Activated CD4-positive, alpha-beta T cell treated with anti-CD3 and anti-CD28 coated beads, Interleukin-2, Interleukin-4, amounts not matched to agents 100 ng/mL and 50 ng/mL, durations not matched to agents 16 hours and 8 hours (primary cell): ENCODE results near the gene HOXA7.

ENCODE experiments used
- DNase-seq: peaks from one replicate; pipeline ENCODE4 v3.0.0-alpha.2; 2020; ENCODE audit warnings: low spot score

Gene HOXA7

DNA sequence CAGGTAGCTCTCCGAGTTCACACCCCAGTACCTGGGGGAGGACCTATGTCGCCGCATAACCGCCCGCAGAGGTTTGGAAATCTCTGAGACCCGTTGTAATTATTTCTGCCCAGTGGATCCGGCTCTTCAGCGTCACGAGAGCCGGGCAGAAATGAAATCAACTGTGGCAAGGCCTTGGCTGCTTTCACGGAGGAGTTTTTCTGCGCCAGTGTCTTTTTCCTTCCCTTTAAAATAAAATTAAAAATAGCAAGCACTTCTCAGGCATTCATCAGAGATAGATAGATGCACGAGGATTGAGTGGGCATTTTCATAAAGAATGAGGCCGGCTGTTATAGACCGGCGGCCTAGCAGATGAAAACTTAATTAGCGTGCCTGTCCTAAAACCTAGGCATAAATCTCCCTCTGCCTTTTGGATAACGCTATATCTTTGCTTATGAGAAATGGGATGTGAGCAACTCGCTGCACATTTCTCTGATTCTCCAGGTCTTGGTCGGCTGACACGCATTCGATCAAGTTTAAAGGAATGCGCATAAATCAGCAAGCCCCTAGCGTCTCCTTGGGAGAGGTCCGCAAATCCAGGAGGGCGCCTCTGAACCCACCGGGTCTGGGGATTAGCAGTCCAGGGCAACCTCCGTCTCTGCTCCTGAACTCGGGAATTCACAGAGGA, 37.0 kb upstream of the HOXA7 start:
- DNase-seq: no peak

DNA sequence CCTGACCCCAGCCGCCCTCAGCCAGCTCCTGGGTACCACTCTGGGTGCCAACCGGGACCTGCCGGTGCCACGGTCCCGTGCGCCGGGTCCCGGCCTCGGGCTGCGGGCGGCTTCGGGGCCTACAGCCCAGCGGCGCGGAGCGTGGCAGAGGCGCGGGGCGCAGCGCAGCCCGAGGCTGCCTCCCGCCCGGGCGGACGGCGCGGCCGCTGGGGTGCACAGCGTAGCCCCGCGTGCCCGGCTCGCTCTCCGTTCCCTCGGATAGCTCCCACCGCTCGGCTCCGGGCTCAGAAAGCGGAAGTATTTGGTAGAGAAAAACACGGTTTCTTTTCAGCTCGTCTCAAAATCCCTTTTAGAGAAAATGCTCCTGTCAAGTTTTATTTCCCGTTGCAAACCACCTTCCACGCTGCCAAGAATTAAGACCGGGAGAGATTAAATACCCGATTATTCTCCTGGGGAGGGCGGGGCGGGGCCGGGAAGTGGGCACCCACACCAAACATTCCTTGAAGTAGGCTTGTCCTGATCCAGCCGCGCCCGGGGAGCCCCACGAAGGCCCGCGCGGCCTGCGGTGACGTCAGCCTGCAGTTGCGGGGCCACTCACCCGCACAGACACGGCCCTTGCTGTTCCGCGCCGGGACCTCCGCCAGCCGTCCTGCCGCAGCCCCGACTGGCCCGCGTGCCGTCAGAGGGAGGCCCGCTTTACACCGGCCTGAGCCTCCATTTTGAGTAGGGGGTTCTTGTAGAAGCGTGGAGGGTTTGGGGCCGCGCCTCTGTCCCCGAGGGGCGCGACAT, 36.3 kb upstream of the HOXA7 start:
- no peak for DNase-seq

DNA sequence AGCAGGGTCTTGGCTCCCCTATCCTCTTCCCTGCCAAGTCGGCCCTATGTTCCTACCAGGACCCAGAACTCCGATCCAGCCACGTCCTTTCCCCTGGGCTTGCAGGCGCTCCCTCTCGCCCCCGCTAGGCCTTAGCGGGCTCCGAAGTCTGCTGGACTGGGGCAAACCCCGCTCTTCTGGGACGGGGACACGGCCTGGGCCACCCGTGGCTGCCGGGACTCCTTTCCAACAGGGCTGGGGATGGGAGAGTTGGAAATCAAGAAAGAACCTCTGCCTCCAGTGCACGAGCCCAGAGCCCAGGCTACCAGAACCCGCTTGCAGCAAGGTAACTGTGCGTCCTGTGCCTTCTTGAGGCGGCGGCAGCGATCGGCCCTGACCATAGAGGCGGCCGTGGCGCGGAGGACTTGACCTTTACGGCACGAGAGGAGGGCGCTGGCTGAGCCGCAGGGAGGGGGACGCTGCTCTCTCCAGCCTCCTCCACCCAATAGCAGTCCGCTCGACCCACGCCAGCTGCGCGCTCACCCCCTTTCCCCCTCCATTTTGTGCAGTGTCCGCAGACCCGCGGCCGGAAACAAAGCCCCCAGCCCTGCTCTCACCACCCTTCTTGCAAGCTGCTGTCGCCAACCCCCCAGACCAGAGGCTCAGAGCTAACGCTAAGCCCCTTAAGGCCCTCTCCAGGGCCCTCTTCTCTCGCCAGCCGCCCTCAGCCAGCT, 35.5 kb upstream of the HOXA7 start:
- no peak for DNase-seq

DNA sequence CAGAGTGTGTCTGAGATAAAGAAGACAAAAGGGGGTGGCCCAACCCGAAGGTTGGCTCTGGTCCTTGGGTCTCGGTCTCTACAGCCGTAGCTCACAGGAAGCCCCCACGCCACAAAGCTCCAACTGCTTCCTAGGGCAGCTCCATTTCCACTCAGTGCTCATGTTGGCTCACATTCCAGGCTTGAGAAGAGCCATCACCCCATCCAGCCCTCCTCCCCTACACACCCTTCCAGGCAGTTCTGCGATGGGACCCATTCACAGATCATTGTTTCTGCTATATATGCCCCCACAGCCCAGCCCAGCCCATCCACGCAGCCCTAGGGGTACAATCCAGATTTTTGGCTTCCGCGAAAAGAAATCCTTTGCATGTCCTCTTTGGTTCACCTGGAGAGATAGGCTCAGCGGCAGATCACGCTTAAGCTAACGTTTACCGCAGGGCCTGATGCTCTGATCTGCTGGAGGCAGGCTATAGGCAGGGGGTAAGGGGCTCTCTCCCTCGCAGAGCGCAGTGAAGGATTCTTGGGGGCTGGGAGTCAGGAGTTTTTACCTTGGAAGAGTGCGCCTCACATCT, 34.8 kb upstream of the HOXA7 start:
- no peak for DNase-seq

DNA sequence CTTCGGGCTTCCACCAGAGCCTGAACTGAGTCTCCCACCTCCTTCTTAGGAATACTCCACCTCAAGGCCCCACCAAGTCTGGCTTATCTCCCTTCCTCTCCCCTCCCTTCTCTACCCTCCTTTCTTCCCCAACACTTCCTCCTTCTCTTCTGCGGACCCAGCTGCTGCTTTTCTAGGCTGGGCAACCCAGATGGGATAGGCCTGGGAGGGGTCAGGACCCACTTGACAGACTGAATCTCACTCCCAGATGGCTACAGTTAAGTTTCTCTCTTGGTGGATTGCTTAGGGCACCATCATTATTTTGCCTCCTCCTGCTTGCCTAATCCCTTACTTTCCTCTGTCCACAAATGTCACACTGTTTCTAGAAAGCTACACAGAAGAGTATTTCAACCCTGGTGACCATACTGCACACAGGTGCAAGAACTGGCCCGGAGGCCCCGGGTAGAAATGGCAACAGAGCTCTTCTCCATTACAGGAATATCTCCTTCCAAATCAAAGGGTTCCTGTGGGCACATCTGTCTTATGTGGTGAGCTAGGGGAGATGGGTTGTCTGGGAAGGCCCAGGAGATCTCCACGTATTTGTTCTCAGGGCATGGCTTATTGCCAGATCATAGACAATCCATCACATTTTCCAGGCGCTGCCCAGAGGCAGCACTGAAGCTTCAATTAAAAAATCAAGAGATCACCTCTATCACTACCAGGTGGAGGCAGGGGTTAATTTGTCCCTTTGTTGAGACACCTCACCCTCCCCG, 33.7 kb upstream of the HOXA7 start:
- no peak for DNase-seq

DNA sequence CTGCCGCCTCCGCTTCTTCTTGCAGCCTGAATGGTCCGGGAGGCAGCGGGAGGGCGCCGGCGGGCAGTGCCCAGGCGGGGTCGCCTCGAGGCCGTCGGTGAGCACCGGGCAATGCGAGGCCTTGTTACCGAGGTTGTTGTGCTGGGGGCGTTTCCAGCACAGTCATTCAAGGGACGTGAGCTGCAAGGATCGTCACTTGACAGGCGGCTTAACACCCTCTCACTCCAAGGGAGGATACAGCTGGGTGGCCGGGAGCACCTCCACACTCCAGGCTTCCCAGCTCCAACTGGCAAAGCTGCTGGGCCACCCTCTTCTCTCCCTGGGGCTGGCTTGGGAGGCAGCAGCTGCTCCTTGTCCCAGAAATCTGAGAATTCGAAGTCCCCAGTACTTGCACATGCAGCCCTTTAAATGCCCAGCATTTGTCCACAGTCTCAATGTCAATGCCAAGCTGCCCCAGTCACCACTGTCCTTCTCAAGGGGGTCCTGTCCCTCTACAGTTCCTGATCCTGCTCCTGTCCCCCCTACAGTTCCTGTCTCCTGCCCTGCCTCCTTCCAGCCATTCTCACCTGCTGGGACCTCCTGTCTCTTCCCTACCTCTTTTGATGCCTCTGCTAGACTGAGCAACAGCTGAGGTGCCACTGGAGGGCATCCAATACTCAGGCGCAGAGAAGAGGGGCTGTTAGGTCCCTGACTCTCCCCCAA, 33.0 kb upstream of the HOXA7 start:
- no peak for DNase-seq

DNA sequence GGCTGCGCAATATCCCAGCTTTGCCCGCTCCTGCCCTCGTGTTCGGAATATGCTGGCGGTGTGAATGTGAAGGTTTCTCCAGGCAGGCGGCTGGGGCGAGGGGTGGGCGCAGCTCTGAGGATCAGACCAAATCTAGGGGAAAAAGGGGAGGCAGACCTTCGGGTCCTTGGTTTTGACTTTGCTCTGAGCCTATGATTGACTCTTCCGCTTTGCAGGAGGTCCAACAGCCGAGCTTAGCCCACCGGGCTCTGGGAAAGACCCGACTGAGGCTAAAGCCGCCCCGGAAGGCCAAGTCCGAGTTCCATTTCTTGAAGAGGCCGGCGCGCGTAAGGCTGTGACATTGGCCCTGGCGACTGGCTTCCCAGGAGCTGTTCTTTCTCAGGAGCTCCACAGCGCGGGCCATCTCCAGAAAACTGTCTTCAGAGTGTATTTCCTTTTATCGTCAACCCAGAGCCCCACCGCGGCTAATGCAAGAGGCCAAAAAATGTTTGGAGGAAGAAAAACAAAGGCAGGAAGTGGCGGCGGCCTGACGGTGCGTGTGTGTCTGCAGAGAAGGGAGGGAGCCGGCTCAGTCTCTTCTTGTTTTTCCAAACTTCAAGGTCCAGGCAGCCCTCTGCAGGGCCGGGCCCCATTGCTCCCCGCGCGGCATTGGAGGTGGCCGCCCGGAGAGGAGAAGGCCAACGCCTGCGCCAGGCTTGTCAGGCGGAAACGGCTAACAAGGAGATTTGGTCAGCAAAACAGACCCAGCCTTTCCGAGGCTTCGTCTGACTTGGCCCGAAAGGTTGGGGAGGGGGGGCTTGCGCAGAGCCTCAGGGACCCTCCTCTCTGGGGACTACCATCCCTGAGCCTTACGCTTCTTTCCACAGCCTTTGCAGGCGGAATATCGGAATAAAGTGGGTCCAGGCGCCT, 32.2 kb upstream of the HOXA7 start:
- no peak for DNase-seq

DNA sequence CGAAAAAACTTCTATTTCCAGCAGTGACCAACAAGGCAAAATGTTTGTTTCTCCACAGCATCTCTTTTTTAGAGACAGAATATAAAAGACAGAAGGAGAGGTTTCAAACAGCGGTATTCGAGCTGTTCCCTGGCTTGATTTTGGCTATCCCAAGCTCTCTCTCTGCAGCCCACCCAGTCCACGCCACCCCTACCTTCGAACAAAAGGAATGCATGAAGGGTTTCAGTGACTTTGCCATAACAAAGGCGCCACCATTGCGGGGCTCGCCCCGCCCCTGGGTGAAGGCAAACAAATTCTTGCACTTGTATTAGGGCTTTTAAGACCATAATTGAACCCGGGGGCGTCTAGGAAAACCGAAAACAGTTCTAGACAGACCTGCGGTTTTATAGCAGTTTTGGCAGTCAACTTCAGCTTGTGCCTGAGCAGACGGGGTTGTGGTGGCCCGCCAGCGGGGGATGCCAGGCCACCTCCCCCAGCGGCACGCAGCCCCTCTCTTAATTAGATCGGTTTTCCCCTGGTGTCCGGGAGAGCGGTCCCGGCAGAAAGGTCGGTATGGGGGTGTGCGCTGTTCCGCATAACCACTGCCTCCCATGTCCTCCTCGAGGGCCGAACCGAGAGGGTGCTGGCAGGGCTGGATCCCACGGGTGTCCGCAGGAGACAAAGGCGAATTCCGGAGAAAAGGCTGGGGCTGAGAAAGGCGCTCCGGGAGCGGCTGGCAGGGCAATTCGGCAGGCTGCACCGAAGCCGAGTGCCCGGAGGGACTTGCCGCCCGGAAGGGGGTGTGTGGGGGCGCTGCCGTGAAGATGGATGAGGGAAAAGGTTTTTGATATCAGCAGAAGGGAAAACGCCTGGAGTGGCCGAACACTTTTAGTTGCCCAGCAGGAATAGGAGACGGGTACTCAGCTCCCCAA, 31.3 kb upstream of the HOXA7 start:
- no peak for DNase-seq

DNA sequence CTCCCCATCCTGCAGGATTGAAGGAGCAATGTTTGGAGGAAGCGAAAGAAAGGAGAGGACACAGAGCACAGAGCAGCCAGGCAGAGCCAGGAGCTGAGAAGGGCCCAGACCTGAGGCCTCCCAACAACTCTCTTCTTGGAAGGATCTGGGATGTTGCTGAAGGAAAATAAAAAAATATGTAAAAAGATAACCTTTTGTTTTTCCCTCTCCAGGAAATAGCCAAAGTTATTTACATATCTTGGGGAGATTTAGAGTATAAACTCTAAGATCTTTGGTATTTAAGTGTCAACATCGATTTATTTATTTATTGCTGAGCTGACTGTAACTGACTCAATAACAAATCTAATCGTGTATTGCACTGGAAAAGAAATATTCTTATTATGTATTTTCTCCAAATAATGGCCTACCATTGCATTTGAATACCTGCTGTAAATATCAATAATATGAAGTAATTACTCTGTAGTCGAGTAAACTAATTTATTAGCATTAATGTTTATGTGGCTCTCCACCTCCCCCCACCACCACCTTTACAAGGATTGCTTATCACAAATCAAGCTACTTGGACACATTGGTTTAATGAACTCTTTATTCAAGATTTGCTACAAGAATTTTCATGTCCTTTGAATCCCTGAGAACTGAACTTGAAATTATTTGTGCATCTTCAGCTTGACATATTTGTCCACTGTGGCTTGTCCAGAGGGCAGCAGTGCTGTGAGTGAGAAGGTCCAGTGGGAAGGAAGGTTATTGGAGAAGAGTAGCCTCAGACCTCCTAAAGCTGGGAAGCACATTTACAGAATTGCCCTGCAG, 30.4 kb upstream of the HOXA7 start:
- DNase-seq: no peak

DNA sequence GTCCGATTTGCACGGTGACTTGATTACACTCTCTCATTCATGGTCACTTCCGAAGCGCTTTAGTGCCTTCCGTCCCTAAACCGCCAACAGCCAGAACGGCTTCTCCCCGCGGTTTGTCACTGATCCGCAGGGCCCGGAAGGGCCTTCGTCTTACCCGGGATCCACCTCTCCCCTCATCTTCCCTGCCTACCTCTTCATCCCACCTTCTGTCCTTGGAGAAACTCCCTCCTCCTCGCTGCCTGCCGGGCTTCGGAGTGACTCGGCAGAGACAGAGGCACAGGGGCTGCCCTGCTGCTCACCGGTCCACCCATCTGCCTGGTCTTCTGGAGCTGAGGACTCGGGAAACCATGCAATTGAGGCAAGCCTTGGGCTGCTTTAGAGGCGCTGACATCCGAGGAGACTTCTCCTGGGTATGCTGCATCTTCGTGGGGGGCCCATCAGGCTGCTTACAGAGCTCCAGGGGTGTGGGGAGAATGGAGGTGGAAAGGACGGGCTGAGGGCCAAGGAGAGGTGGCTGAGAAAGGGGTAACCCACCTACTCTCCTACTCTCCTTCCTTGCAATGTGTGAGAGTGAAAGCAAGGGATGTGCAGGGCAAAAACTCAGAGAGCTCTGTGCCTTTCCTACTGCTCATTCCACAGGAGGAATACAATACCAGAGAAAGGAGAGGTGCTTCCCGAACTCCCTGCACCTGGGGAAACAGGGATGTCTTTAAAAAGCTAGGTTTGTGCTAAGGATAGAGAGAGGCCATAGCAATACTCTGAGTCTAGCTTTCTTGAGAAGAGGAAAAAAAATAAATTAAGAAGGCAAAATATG, 29.6 kb upstream of the HOXA7 start:
- no peak for DNase-seq

DNA sequence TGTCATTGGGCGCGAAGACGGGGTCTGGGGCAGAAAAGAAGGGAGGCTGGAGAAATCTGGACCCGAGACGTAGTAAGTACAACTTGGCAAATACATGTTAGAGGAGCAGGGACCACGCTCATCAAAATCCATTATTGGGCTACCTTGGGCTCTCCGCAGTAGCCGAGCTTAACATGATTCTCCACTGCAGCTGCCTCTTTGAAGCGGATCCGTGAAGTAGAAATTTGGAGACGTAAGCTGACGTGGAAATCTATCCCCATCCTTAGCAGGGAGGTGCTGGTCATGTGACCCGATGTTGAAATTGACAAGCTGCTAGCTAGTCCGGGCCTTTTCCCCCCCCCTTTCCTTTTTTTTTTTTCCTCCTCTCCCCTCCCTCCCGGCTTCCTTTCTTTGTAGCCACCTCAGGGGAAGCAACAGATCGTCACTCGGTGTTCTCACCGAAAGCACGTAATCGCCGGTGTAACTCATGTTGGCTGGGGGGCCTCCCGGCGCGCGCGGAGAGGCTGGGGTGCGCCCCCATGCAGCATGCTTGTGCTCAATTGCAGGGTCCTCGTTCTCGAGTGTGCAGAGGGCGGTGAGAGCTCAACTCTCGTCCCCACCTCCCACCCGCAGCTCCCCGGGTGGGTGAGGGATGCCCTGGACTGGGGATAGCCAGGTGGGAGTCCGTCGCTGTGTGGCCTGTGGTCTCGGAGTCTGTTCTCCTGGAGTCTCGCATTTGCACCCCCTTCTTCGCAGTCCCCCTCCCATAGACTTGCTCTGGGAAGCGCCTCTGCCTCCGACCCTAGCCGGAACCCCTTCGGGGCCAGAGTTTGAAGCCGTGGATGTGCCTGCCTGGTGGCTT, 28.8 kb upstream of the HOXA7 start, which contains the start of gene HOXA11:
Gene HOXA11, minus strand, starts transcription at position 220 of the 841 bp plus-strand sequence. Its CDS starts 88 bp downstream, at position 132.
- no peak for DNase-seq

DNA sequence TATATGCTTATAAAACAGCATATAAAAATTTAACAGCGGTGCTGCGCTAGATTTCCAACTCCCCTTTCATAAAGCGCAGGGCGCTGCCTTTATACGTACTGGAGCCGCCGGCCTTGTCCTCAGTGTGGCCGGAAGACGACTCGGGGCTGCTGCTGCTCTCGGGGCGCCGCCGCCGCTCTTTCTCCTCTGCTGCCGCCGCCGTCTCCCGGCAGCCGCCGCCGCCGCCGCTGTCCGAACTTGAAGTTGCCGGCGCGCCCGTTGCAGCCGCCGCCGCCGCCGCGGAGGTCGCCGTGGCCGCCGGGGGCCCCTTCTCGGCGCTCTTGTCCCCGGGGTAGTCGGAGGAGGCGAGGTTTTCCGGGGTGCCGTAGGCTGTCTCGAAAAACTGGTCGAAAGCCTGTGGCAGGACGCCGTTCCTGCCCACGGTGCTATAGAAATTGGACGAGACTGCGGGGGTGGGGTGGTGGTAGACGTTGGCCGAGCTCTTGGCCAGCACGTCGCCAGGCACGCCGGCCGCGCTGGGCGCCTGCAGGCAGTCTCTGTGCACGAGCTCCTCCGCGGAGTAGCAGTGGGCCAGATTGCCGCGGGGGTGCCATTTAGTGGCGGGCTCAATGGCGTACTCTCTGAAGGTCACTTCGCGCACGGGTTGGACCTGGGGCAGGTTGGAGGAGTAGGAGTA, 28.0 kb upstream of the HOXA7 start:
- DNase-seq: no peak

DNA sequence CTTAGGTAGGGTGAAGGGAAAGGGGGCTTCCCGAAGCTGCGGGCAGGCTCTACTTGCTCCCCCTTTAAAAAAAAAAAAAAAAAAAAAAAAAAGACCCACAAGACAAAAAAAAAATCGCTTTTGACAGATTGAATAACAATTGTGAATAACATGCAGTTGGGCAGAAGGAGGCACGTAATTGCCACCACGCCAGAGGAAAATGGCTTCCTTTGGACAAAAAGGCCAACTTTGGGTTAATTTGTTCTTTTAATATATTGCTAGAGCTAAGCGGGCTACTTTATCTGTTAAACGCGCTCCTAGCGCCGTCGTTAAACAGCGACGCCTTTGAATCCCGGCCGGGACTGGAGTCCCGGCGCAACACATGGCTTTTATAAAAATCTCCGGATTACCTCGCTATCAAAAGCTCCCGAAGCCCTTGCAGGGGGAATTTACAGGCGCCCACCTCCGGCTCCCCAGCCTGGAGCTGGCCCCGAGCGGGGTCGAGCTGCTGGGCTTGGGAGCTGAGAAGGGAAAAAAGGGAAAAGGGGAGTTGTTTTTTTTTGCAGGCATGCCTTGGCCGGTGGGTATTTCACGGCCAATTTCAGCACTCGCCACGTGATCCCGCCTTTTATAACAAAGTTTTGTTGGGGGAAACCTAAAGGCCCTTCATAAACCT, 27.3 kb upstream of the HOXA7 start:
- DNase-seq: no peak

DNA sequence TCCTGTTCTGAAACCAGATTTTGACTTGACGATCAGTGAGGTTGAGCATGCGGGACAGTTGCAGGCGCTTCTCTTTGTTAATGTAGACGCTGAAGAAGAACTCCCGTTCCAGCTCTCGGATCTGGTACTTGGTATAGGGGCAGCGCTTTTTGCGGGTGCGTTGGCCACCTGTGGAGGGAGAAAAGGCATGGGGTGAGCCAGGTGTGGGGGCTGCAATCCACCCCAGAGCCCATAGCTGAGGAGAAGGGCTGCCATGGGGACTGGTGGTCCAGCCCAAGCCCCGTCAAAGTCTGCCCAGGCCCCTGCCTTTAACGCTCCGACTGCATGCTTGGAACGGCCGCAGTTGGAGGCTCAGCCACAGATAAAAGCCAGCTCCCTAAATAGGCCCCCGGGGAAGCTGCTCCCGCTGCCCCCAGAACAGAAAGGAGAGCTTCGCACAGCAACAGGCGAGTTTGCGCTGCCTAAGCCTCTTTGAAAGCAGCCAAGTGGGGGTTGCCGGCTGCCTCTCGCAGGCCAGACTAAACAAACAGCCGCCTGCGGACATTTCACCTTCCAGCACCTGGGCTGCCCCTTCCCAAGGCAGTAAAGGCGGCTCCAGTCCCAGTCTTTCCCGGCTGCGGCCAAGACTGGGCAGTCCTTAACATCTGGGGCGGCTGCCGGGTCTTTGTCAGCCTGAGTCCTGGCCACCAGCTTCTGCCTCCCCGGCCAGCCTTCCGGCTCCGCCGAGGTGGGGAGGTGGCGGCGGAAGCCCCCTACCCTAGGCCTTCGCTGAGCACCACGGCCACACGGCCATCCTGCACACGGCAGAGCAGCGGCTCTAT, 26.6 kb upstream of the HOXA7 start:
- DNase-seq: no peak
